HepG2 (cell line): ENCODE measurements around the gene MEGF6. TPM values are rescaled to one million over a fixed set of nuclear protein-coding genes. Genes with fewer than 3 reads are reported as not detected.
A peak's percentile ranks its signal among the peaks of the same experiment; 100 is the strongest.

ENCODE experiments used
- AKAP8 ChIP-seq: sonication (generic); formaldehyde crosslinking; IDR thresholded peaks from 2 replicates; pipeline ENCODE4 v1.5.1; 2020; ENCODE audit warnings: mild to moderate bottlenecking, missing genetic modification reagents
- CERS6 ChIP-seq: sonication (generic); formaldehyde crosslinking; IDR thresholded peaks from 2 replicates; pipeline ENCODE4 v1.5.0; 2020; ENCODE audit warnings: missing genetic modification reagents
- ELF1 ChIP-seq: sonication (generic); formaldehyde crosslinking; IDR thresholded peaks from 2 replicates; pipeline ENCODE4 v1.4.0; 2020; ENCODE audit warnings: missing genetic modification reagents
- HNF4A ChIP-seq: sonication (generic); formaldehyde crosslinking; IDR thresholded peaks from 2 replicates; pipeline ENCODE4 v1.4.0; 2020; ENCODE audit warnings: missing genetic modification reagents
- KLF6 ChIP-seq: IDR thresholded peaks from 2 replicates; pipeline ENCODE4 v1.8.0; 2016; ENCODE audit warnings: missing biosample characterization, missing genetic modification reagents
- NCOA5 ChIP-seq: sonication (generic); formaldehyde crosslinking; IDR thresholded peaks from 2 replicates; pipeline ENCODE4 v1.4.0; 2020; ENCODE audit warnings: missing genetic modification reagents
- NFIB ChIP-seq: sonication (generic); formaldehyde crosslinking; IDR thresholded peaks from 2 replicates; pipeline ENCODE4 v1.9.0; 2021; ENCODE audit warnings: missing genetic modification reagents, mild to moderate bottlenecking, borderline replicate concordance
- NR2C2 ChIP-seq: sonication (generic); formaldehyde crosslinking; IDR thresholded peaks from 2 replicates; pipeline ENCODE4 v1.4.0; 2020; ENCODE audit warnings: missing genetic modification reagents, mild to moderate bottlenecking, moderate library complexity, borderline replicate concordance
- RXRA ChIP-seq: sonication (generic); formaldehyde crosslinking; IDR thresholded peaks from 2 replicates; pipeline ENCODE4 v1.5.1; 2020; ENCODE audit warnings: missing genetic modification reagents
- ZFY ChIP-seq: sonication (generic); formaldehyde crosslinking; IDR thresholded peaks from 2 replicates; pipeline ENCODE4 v1.4.0; 2020; ENCODE audit warnings: missing genetic modification reagents
- ZNF101 ChIP-seq: sonication (generic); formaldehyde crosslinking; IDR thresholded peaks from 2 replicates; pipeline ENCODE4 v1.4.0; 2020; ENCODE audit warnings: mild to moderate bottlenecking, low read depth, missing genetic modification reagents, borderline replicate concordance
- ZNF33A ChIP-seq: sonication (generic); formaldehyde crosslinking; IDR thresholded peaks from 2 replicates; pipeline ENCODE4 v1.5.1; 2020; ENCODE audit warnings: missing genetic modification reagents, mild to moderate bottlenecking, moderate library complexity, borderline replicate concordance
- ZNF574 ChIP-seq: sonication (generic); formaldehyde crosslinking; IDR thresholded peaks from 2 replicates; pipeline ENCODE4 v1.4.0; 2020; ENCODE audit warnings: missing genetic modification reagents
- ZNF605 ChIP-seq: sonication (generic); formaldehyde crosslinking; IDR thresholded peaks from 2 replicates; pipeline ENCODE4 v1.8.0; 2022; ENCODE audit warnings: mild to moderate bottlenecking, missing genetic modification reagents
- ZNF746 ChIP-seq: sonication (generic); formaldehyde crosslinking; IDR thresholded peaks from 2 replicates; pipeline ENCODE4 v1.8.0; 2022; ENCODE audit warnings: mild to moderate bottlenecking, missing genetic modification reagents
- ZSCAN25 ChIP-seq: sonication (generic); formaldehyde crosslinking; IDR thresholded peaks from 2 replicates; pipeline ENCODE4 v1.8.0; 2022; ENCODE audit warnings: mild to moderate bottlenecking, missing genetic modification reagents
- polyA plus RNA-seq, 8 experiments: library from polyadenylated mRNA; depleted of rRNA in 3 of 8; stranded (reverse) in 7 of 8; unstranded in 1 of 8; fragments of >200 nt; fragmentation: Illumina TruSeq in 4 of 8; extraction: Trizol in 4 of 8; gene quantifications; 2 replicates each; pipeline versions ENCODE4 v1.2.1 to v1.2.3, GENCODE V29; 2011 to 2016; ENCODE audit warnings: low read depth in 4 of 8, missing spikeins in 1 of 8, mixed read lengths in 1 of 8; ENCODE audit not compliant: insufficient read depth in 1 of 8
- total RNA-seq, 5 experiments: library from RNA; depleted of rRNA; stranded (reverse); fragments of >200 nt; fragmentation: Illumina TruSeq; extraction: Trizol; gene quantifications; 2 replicates each; pipeline ENCODE4 v1.2.3, GENCODE V29; 2016; ENCODE audit warnings: low read depth in 1 of 5
- TF ChIP-seq, protein P1 (sequence below): sonication (generic); formaldehyde crosslinking; IDR thresholded peaks from 2 replicates; pipeline ENCODE4 v1.4.0; 2020; ENCODE audit warnings: missing genetic modification reagents
- TF ChIP-seq, protein P2 (sequence below): sonication (generic); formaldehyde crosslinking; conservative IDR thresholded peaks from 2 replicates; pipeline ENCODE4 v1.4.0; 2020; ENCODE audit warnings: mild to moderate bottlenecking, missing genetic modification reagents, moderate library complexity
- TF ChIP-seq, protein P3 (sequence below): sonication (generic); formaldehyde crosslinking; IDR thresholded peaks from 2 replicates; pipeline ENCODE4 v1.4.0; 2020; ENCODE audit warnings: mild to moderate bottlenecking, missing genetic modification reagents

The MEGF6 gene
- total and polyA plus RNA-seq, 2 of the 13 experiments (the other 11 are each of a cell fraction or from before 2014, with no cell fraction given): 1.9 TPM

DNA sequence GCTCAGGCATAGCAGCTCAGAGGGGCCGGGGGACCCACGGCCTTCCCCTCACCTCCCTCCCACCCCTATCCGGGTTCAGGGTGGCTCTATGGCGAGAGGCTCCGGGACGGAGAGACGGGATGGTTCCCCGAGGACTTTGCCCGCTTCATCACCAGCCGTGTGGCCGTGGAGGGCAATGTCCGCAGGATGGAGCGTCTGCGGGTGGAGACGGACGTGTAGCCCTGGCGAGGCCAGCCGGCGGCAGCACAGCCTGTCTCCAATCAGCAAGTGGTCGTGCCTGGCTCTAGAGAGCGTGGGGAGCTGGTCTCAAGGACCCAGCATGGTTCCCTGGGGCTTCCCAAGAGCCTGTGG lies 131.0 kb downstream of the MEGF6 start (continued):
- TF ChIP-seq NR2C2 (CRISPR knock-in tag) (0 out of 2 replicates have a peak, but pooled peaks have one; percentile 32), NCOA5 (no peak), HNF4A (CRISPR knock-in tag) (peak; percentile 87), ZNF101 (no peak), ZNF605 (CRISPR knock-in tag) (0 out of 2 replicates have a peak, but pooled peaks have one; percentile 31), ZSCAN25 (peak; percentile 51; the same call in 1 of the 2 replicates), ZNF33A (CRISPR knock-in tag) (no peak), RXRA (CRISPR knock-in tag) (peak; percentile 44), AKAP8 (CRISPR knock-in tag) (0 out of 2 replicates have a peak, but pooled peaks have one; percentile 37), ZNF574 (peak; percentile 42), CERS6 (CRISPR knock-in tag) (no peak), KLF6 (CRISPR knock-in tag) (no peak), ZFY (peak; percentile 34; the same call in 1 of the 2 replicates), NFIB (CRISPR knock-in tag) (no peak), ZNF746 (CRISPR knock-in tag) (0 out of 2 replicates have a peak, but pooled peaks have one; percentile 37), ELF1 (CRISPR knock-in tag) (no peak)
- TF ChIP-seq, protein P1, sequence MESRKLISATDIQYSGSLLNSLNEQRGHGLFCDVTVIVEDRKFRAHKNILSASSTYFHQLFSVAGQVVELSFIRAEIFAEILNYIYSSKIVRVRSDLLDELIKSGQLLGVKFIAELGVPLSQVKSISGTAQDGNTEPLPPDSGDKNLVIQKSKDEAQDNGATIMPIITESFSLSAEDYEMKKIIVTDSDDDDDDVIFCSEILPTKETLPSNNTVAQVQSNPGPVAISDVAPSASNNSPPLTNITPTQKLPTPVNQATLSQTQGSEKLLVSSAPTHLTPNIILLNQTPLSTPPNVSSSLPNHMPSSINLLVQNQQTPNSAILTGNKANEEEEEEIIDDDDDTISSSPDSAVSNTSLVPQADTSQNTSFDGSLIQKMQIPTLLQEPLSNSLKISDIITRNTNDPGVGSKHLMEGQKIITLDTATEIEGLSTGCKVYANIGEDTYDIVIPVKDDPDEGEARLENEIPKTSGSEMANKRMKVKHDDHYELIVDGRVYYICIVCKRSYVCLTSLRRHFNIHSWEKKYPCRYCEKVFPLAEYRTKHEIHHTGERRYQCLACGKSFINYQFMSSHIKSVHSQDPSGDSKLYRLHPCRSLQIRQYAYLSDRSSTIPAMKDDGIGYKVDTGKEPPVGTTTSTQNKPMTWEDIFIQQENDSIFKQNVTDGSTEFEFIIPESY (CRISPR knock-in tag): peak; percentile 64
- TF ChIP-seq, protein P2, sequence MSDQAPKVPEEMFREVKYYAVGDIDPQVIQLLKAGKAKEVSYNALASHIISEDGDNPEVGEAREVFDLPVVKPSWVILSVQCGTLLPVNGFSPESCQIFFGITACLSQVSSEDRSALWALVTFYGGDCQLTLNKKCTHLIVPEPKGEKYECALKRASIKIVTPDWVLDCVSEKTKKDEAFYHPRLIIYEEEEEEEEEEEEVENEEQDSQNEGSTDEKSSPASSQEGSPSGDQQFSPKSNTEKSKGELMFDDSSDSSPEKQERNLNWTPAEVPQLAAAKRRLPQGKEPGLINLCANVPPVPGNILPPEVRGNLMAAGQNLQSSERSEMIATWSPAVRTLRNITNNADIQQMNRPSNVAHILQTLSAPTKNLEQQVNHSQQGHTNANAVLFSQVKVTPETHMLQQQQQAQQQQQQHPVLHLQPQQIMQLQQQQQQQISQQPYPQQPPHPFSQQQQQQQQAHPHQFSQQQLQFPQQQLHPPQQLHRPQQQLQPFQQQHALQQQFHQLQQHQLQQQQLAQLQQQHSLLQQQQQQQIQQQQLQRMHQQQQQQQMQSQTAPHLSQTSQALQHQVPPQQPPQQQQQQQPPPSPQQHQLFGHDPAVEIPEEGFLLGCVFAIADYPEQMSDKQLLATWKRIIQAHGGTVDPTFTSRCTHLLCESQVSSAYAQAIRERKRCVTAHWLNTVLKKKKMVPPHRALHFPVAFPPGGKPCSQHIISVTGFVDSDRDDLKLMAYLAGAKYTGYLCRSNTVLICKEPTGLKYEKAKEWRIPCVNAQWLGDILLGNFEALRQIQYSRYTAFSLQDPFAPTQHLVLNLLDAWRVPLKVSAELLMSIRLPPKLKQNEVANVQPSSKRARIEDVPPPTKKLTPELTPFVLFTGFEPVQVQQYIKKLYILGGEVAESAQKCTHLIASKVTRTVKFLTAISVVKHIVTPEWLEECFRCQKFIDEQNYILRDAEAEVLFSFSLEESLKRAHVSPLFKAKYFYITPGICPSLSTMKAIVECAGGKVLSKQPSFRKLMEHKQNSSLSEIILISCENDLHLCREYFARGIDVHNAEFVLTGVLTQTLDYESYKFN (CRISPR knock-in tag): peak; percentile 71
- TF ChIP-seq, protein P3, sequence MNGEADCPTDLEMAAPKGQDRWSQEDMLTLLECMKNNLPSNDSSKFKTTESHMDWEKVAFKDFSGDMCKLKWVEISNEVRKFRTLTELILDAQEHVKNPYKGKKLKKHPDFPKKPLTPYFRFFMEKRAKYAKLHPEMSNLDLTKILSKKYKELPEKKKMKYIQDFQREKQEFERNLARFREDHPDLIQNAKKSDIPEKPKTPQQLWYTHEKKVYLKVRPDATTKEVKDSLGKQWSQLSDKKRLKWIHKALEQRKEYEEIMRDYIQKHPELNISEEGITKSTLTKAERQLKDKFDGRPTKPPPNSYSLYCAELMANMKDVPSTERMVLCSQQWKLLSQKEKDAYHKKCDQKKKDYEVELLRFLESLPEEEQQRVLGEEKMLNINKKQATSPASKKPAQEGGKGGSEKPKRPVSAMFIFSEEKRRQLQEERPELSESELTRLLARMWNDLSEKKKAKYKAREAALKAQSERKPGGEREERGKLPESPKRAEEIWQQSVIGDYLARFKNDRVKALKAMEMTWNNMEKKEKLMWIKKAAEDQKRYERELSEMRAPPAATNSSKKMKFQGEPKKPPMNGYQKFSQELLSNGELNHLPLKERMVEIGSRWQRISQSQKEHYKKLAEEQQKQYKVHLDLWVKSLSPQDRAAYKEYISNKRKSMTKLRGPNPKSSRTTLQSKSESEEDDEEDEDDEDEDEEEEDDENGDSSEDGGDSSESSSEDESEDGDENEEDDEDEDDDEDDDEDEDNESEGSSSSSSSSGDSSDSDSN: peak; percentile 69
